KMS-11 (cell line): ENCODE data around the gene PPP1R12C.

Experiments
- H2AFZ ChIP-seq: fragments of 200-600 bp; sonication (generic); 2 replicates; pipeline ENCODE4 v1.6.1; 2016; ENCODE audit warnings: antibody characterized with exemption, mixed run types, low read depth
- H3K27ac ChIP-seq: fragments of 200-600 bp; sonication (generic); 2 replicates; pipeline ENCODE4 v1.6.1; 2016; ENCODE audit warnings: mild to moderate bottlenecking, mixed run types
- H3K27me3 ChIP-seq: fragments of 200-600 bp; sonication (generic); 2 replicates; pipeline ENCODE4 v1.6.1; 2017; ENCODE audit warnings: mild to moderate bottlenecking, low read depth, mixed run types, moderate library complexity; ENCODE audit not compliant: insufficient read depth
- H3K36me3 ChIP-seq: fragments of 200-600 bp; sonication (generic); 2 replicates; pipeline ENCODE4 v1.6.1; 2017; ENCODE audit warnings: mild to moderate bottlenecking, mixed run types; ENCODE audit not compliant: insufficient read depth
- H3K4me1 ChIP-seq: fragments of 200-600 bp; sonication (generic); 2 replicates; pipeline ENCODE4 v1.6.1; 2016; ENCODE audit warnings: mild to moderate bottlenecking, low read depth, mixed run types; ENCODE audit not compliant: poor library complexity, severe bottlenecking
- H3K4me2 ChIP-seq: fragments of 200-600 bp; sonication (generic); 2 replicates; pipeline ENCODE4 v1.7.0; 2016; ENCODE audit warnings: mild to moderate bottlenecking, mixed run types
- H3K4me3 ChIP-seq: fragments of 200-600 bp; sonication (generic); IDR thresholded peaks from 2 replicates; pipeline ENCODE4 v1.6.1; 2017; ENCODE audit warnings: low read depth, low read length, mixed read lengths; ENCODE audit not compliant: insufficient read depth
- H3K79me2 ChIP-seq: fragments of 200-600 bp; sonication (generic); 2 replicates; pipeline ENCODE4 v1.6.1; 2016; ENCODE audit warnings: low read depth, mixed run types; ENCODE audit not compliant: insufficient read depth
- H3K9ac ChIP-seq: fragments of 200-600 bp; sonication (generic); 2 replicates; pipeline ENCODE4 v1.6.1; 2016; ENCODE audit warnings: mild to moderate bottlenecking, mixed run types
- H4K20me1 ChIP-seq: fragments of 200-600 bp; sonication (generic); 2 replicates; pipeline ENCODE4 v1.6.1; 2016; ENCODE audit warnings: mild to moderate bottlenecking, mixed run types; ENCODE audit not compliant: insufficient read depth
- TF ChIP-seq, protein P1 (sequence below): fragments of 200-600 bp; sonication (generic); conservative IDR thresholded peaks from 2 replicates; pipeline ENCODE4 v1.6.1; 2017; ENCODE audit warnings: low read depth, mild to moderate bottlenecking, antibody characterized with exemption, low read length, moderate library complexity, mixed read lengths

PPP1R12C gene

DNA sequence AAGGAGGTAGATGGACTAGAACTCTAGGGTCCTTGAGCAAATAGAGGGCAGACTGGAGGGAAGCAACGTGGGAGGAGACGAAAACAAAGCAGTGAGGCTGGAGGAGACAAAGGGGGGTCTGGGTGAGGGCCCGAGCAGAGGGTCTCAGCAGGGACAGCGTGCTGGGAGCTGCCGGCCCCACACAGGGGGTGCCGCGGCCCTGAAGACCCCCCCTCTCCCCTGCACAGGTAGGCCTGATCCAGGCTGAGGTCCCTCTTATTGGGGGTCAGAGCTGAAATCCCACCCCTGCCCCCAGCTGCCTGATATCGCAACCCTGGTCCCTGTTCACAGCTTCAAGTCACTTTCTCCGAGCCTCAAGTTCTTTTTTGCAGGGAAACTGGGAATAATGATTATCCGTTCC lies 33.0 kb downstream of the PPP1R12C start:
- Histone ChIP-seq H3K27me3 (no peaks in the 10 kb centered on the region; the same call in 1 of the 2 replicates), H3K9ac (no peak overlapping the region), H2AFZ (no peak overlapping the region), H4K20me1 (no peaks in the 10 kb centered on the region), H3K4me2 (no peak overlapping the region), H3K36me3 (no peaks in the 10 kb centered on the region), H3K27ac (no peak overlapping the region), H3K79me2 (no peaks in the 10 kb centered on the region), H3K4me1 (no peaks in the 10 kb centered on the region), H3K4me3 (no peak overlapping the region)
- TF ChIP-seq, protein P1, sequence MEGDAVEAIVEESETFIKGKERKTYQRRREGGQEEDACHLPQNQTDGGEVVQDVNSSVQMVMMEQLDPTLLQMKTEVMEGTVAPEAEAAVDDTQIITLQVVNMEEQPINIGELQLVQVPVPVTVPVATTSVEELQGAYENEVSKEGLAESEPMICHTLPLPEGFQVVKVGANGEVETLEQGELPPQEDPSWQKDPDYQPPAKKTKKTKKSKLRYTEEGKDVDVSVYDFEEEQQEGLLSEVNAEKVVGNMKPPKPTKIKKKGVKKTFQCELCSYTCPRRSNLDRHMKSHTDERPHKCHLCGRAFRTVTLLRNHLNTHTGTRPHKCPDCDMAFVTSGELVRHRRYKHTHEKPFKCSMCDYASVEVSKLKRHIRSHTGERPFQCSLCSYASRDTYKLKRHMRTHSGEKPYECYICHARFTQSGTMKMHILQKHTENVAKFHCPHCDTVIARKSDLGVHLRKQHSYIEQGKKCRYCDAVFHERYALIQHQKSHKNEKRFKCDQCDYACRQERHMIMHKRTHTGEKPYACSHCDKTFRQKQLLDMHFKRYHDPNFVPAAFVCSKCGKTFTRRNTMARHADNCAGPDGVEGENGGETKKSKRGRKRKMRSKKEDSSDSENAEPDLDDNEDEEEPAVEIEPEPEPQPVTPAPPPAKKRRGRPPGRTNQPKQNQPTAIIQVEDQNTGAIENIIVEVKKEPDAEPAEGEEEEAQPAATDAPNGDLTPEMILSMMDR: no peak

DNA sequence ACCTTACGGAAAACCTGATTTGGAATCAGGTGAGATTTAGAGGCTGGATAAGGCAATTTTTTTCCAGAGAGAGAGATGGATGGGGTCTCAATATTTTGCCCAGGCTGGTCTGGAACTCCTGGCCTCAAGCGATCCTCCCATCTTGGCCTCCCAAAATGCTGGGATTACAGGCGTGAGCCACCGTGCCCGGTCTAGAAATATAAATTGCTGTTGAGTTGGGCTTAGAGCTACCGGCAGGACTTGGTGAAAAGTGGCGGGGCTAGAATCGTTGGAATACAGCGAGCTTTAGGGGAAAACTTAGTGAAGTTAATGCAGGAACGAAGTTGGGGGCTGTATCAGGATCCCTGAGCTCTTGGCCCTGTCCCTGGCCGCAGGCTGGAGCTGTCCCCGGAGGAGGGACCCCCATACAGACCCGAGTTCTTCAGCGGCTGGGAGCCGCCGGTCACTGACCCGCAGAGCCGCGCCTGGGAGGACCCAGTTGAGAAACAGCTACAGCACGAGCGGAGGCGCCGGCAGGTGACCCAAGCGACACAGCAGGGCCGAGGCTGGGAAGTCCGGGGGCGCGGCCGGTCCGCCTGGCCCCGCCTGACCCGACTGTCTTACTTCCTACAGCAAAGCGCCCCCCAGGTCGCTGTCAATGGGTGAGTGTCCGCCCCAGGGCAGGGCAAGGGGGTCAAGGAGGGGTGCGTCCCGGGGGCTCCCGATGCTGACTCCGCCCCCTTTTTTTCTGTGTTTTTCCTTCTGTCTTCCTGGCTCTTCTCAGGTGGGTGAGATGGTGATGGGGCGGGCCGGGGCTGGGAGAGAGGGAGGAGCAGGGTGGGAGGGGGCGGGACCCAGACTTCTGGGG lies 34.2 kb downstream of the PPP1R12C start:
- no peak overlapping the region for H3K4me3 ChIP-seq
- no peak overlapping the region for H3K9ac ChIP-seq
- no peak overlapping the region for H3K27ac ChIP-seq
- H3K79me2 ChIP-seq: no peaks in the 10 kb centered on the region
- no peaks in the 10 kb centered on the region for H3K36me3 ChIP-seq
- no peak overlapping the region for H3K4me2 ChIP-seq
- TF ChIP-seq, protein P1: no peak
- no peaks in the 10 kb centered on the region; the same call in 1 of the 2 replicates for H3K27me3 ChIP-seq
- H2AFZ ChIP-seq: no peak overlapping the region
- no peaks in the 10 kb centered on the region for H4K20me1 ChIP-seq
- no peaks in the 10 kb centered on the region for H3K4me1 ChIP-seq

DNA sequence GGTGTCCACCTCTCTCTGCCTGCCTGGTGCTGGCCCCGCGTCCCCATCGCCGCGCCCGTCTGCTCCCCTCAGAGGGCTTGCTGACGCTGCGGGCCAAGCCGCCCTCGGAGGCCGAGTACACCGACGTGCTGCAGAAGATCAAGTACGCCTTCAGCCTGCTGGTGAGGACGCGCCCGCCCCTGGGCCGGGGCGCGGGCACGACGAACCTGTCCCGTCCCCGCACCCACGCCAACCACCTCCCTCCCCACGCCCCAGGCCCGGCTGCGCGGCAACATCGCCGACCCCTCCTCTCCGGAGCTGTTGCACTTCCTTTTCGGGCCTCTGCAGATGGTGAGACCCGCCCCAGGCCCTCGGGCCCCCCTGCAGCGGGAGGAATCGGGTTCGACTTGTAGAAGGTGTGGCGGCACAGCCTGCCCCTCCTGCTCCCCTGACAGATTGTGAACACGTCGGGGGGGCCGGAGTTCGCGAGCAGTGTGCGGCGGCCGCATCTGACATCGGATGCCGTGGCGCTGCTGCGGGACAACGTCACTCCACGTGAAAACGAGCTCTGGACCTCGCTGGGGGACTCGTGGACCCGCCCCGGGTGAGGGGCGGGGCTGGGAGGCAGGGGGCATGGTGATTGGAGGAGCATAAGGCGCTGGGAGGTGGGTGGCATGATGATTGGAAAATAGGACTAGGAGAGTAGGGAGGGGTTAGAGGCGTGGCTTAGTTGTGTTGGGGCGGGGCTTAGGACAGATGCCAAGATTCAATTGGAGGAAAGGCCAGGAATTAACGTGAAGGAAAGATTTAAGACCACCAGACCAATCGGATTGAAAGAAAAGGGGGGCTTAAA lies 35.2 kb downstream of the PPP1R12C start:
- H3K9ac ChIP-seq: no peak overlapping the region
- H3K36me3 ChIP-seq: no peaks in the 10 kb centered on the region
- H3K27me3 ChIP-seq: no peaks in the 10 kb centered on the region; the same call in 1 of the 2 replicates
- TF ChIP-seq, protein P1: no peak
- H3K4me3 ChIP-seq: no peak overlapping the region
- H2AFZ ChIP-seq: no peak overlapping the region
- H3K27ac ChIP-seq: no peak overlapping the region
- no peaks in the 10 kb centered on the region for H3K4me1 ChIP-seq
- no peaks in the 10 kb centered on the region for H4K20me1 ChIP-seq
- no peaks in the 10 kb centered on the region for H3K79me2 ChIP-seq
- H3K4me2 ChIP-seq: no peak overlapping the region

DNA sequence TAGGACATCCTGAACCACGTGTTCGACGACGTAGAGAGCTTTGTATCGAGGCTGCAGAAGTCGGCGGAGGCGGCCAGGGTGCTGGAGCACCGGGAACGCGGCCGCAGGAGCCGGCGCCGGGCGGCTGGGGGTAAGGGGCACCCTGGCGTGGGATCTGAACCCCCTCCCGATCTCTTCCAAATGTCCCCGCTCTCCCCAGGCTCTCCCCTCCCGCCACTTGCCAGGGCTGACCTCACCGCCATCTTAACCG lies 35.7 kb downstream of the PPP1R12C start:
- Histone ChIP-seq H3K4me2 (no peak overlapping the region), H3K27me3 (no peaks in the 10 kb centered on the region; the same call in 1 of the 2 replicates)

More for the DNA sequence above, 35.7 kb downstream of the PPP1R12C start:
- Histone ChIP-seq H4K20me1 (no peaks in the 10 kb centered on the region), H3K79me2 (no peaks in the 10 kb centered on the region), H2AFZ (no peak overlapping the region), H3K9ac (no peak overlapping the region), H3K36me3 (no peaks in the 10 kb centered on the region), H3K4me3 (no peak overlapping the region), H3K4me1 (no peaks in the 10 kb centered on the region), H3K27ac (no peak overlapping the region)
- TF ChIP-seq, protein P1: no peak
